MV-4-11 (cell line): ENCODE results near the gene ZNF148.

Source experiments
- DNase-seq: peaks from one replicate; lab custom pipeline; 2025; lab: John Stamatoyannopoulos, UW

Gene ZNF148

GRCh38 chr3:125280668-125281361 is 94.3 kb downstream of the ZNF148 start:
- no peak for DNase-seq

DNA sequence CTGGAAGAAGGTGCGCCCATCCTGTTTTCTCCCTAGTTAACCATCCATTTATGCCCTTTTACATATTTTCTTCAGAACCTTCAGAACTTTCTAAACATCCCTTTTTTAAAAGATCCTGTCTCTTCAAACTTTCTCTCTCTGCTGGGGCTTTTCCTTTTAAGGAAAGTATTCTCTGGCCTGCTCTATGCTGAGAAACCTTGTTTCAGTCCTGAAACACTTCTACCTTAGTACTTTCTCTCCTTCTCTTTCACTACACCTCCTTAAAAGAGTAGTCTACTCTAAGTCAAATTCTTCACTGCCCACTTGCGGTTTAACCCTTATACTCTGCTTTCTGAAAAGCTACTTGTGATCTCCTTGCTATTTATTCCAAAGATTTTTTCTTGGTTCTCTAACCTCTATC is 97.0 kb downstream of the ZNF148 start:
- DNase-seq = no peak

GRCh38 chr3:125271127-125271526 is 104.0 kb downstream of the ZNF148 start:
- no peak for DNase-seq

DNA sequence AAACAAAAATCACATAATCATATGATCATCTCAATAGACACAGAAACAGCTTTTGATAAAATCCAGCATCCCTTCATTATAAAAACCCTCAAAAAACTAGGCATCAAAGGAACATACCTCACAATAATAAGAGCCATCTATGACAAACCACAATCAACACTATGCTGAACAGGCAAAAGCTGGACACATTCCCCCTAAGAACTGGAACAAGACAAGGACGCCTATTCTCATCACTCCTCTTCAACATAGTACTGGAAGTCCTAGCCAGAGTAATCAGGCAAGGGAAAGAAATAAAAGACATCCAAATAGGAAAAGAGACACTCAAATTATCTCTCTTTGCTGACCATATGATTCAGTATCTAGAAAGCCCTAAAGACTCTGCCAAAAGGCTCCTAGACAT is 107.7 kb downstream of the ZNF148 start:
- no peak for DNase-seq

GRCh38 chr3:125266971-125267370 is 108.2 kb downstream of the ZNF148 start:
- no peak for DNase-seq

DNA sequence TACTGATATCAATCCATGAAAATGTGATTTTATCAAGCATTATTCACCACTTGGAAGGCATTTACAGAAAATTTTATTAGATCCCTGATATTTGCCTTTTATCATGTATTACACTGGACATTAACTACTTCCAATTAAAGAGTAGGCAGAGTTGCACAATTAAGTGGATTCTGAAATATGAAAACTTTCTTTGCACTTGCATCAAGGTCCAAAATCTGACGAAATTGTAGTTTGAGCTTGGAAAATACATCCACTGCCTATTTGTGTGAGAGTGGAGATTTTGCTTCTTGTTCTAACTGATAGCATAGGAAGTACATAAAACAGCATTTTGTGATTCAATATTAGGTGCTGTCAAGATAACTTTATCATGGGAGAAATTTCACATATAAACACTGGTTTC is 113.0 kb downstream of the ZNF148 start:
- no peak for DNase-seq

GRCh38 chr3:125261031-125261430 is 114.1 kb downstream of the ZNF148 start:
- no peak for DNase-seq

GRCh38 chr3:125260158-125260557 is 115.0 kb downstream of the ZNF148 start:
- DNase-seq = no peak

- DNase-seq = peak; percentile 97
These were observed 117.6 kb downstream of the ZNF148 start for GRCh38 chr3:125257536-125257935.

DNA sequence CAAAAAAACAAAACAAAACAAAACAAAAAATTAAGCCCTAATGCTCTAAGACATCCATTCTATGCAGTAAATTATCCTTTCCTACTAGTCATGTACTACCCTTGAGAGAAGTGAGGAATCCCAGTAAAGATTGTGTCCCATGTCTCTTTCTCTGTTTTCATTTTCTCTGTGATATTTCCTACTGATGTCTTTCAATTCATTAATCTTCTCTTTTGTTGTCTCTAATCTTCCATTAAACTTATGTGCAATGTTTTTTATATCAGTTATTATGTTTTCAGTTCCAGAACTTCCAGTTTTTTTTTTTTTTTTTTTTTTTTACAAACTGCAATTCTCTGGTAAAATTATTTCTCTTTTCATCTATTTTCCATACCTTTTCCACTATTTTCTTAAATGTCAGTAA is 118.5 kb downstream of the ZNF148 start:
- DNase-seq = no peak

DNA sequence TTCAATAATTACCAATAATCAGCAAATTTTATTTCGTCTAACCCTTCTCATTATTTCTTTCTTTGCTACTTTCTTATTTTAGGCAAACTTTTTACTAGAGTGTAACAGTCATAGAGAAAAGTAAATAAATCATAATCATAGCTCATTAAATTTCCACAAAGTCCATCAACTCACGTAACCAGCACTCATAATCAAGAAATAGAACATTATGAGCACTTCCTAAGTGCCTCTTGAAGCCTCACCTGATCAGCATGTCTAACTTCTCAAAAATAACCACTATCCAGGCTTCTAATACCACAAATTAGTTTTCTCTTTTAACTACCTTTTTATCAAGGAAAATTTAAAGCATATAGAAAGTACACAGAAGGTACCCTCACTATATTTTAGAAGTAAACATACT is 124.2 kb downstream of the ZNF148 start:
- no peak for DNase-seq

GRCh38 chr3:125246237-125246636 is 128.9 kb downstream of the ZNF148 start:
- no peak for DNase-seq

GRCh38 chr3:125245521-125245920 is 129.6 kb downstream of the ZNF148 start:
- no peak for DNase-seq

DNA sequence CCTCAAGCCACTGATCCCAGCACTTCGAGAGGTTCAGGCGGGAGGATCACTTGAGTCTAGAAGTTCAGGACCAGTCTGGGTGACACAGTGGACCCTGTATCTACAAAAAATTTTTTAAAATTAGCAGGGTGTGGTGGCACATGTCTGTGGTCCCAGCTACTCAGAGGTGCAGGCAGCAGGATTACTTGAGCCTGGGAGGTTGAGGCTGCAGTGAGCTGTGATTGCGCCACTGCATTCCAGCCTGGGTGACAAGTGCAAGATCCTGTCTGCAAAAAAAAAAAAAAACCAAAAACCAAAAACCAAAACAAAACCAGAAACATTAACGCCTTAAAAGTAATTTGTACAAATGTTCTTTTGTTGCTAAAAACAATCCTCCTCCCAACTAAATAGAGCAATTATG is 134.6 kb downstream of the ZNF148 start:
- peak; percentile 51 for DNase-seq

DNA sequence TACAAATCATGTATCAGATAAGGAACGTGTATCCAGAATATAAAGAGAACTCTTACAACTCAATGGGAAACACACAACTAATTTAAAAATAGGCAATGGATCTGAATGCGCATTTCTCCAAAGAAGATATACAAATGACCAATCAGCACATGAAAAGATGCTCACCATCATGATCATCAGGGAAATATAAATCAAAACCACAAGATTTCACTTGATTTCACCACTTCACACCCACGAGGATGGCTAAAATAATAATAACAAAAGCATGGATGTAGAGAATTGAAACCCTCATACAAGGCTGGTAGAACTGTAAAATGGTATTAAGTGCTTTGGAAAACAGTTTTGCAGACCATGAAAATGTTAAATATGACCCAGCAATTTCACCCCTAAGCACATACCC is 135.9 kb downstream of the ZNF148 start:
- no peak for DNase-seq

GRCh38 chr3:125238759-125239158 is 136.4 kb downstream of the ZNF148 start:
- DNase-seq = peak; percentile 30

GRCh38 chr3:125236331-125236903 is 138.7 kb downstream of the ZNF148 start:
- DNase-seq = peak; percentile 14

- DNase-seq = no peak
These were observed 140.3 kb downstream of the ZNF148 start for GRCh38 chr3:125234831-125235230.

DNA sequence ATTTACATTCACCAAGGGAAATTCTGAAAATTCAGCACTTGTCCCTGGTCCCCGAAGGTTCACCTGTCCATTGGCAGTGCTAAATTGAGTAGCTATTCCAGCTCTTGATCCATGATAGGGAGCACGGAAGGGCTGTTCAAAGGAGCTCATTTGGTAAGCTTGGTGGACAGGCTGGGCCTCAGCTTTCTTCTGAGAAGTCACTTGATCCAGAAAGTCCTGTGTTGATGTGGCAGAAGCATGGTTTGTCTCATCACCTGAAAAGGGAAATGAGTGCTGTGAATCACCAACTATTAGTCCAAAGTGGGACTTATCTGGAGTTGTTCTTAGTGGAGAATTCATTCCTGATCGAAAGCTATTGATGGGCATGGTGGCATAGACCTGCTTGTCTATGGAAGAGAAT is 142.7 kb downstream of the ZNF148 start:
- no peak for DNase-seq

- DNase-seq = no peak
These were observed 143.2 kb downstream of the ZNF148 start for GRCh38 chr3:125231895-125232294.

GRCh38 chr3:125229707-125230106 is 145.4 kb downstream of the ZNF148 start:
- DNase-seq = no peak

DNA sequence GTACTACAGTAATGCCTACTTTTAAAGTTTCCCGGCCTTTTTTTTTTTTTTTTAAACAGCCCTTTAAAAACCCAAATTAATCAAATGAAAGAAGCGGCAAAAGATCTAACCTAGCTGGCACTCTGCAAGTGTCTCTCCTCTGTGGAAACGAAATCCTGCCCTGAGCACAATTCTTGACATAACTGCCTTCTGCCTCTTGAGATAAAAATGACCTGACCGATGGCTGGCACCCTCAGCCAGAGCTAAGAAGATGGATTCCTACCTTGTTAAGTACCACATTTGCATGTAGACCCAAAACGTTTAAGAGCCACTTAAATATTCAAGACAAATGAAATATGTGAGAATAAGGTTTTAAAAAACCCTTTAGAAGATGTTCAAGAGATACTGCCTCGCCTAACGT is 146.0 kb downstream of the ZNF148 start:
- no peak for DNase-seq

- DNase-seq = peak; percentile 58
These were observed 153.3 kb downstream of the ZNF148 start for GRCh38 chr3:125221831-125222230.
